Measurements from ENCODE around the gene GALNT2. TPM values are rescaled to one million over a fixed set of nuclear protein-coding genes. Genes with fewer than 3 reads are reported as not detected.

GALNT2 gene
- total RNA-seq, 3 donors from 2014 or later, result 29.5 to 59.1 (median 55.2) TPM

- peak; percentile 45 for ATAC-seq
- no peak for TF ChIP-seq CTCF (IDR thresholded peaks at IDR 0.05)
- Histone ChIP-seq H3K4me3 (no peak overlapping the region), H3K36me3 (ENCODE audit: low read depth) (no peaks in the 10 kb centered on the region), H3K4me1 (ENCODE audit: low read depth) (peaks cover 11% of the 10 kb centered on the region), H3K9me3 (no peaks in the 10 kb centered on the region)
- intact Hi-C loops (cut with DNase I, micrococcal nuclease), result no loop called here
- no peak for DNase-seq
These were observed 79.0 kb downstream of the GALNT2 start for GRCh38 chr1:230145953-230146476.

GRCh38 chr1:230146709-230147108 is 79.7 kb downstream of the GALNT2 start:
- no peak overlapping the region for H3K4me3 ChIP-seq
- H3K36me3 ChIP-seq (ENCODE audit: low read depth), result no peaks in the 10 kb centered on the region
- H3K9me3 ChIP-seq, result no peaks in the 10 kb centered on the region
- DNase-seq (no peak), ATAC-seq (no peak)
- intact Hi-C loops (cut with DNase I, micrococcal nuclease), result no loop called here
- no peak for TF ChIP-seq CTCF (IDR thresholded peaks at IDR 0.05)
- peaks cover 11% of the 10 kb centered on the region for H3K4me1 ChIP-seq (ENCODE audit: low read depth)

- no peaks in the 10 kb centered on the region for H3K9me3 ChIP-seq
- no peaks in the 10 kb centered on the region for H3K36me3 ChIP-seq (ENCODE audit: low read depth)
- no peak for ATAC-seq
- H3K4me1 ChIP-seq (ENCODE audit: low read depth), result peaks cover 11% of the 10 kb centered on the region
- H3K4me3 ChIP-seq, result no peak overlapping the region
- no peak for DNase-seq
- TF ChIP-seq CTCF (IDR thresholded peaks at IDR 0.05), result no peak
- intact Hi-C loops (cut with DNase I, micrococcal nuclease), result no loop called here
These were observed 80.5 kb downstream of the GALNT2 start for GRCh38 chr1:230147253-230148125.

GRCh38 chr1:230148126-230148652 is 81.2 kb downstream of the GALNT2 start:
- Histone ChIP-seq H3K4me1 (ENCODE audit: low read depth) (peaks cover 11% of the 10 kb centered on the region), H3K9me3 (no peaks in the 10 kb centered on the region), H3K4me3 (no peak overlapping the region), H3K36me3 (ENCODE audit: low read depth) (no peaks in the 10 kb centered on the region)
- ATAC-seq (no peak), DNase-seq (no peak)
- TF ChIP-seq CTCF (IDR thresholded peaks at IDR 0.05), result no peak
- intact Hi-C loops (cut with DNase I, micrococcal nuclease), result no loop called here

- H3K36me3 ChIP-seq (ENCODE audit: low read depth), result no peaks in the 10 kb centered on the region
- H3K4me1 ChIP-seq (ENCODE audit: low read depth), result peaks cover 15% of the 10 kb centered on the region
- intact Hi-C loops (cut with DNase I, micrococcal nuclease), result no loop called here
- no peak for DNase-seq
- ATAC-seq, result peak; percentile 7
- no peak for TF ChIP-seq CTCF (IDR thresholded peaks at IDR 0.05)
- no peak overlapping the region for H3K4me3 ChIP-seq
- H3K9me3 ChIP-seq, result no peaks in the 10 kb centered on the region
These were observed 81.9 kb downstream of the GALNT2 start for GRCh38 chr1:230148768-230149469.

Data from mucosa of descending colon (tissue), 3 donors.